Measurements from ENCODE around the gene NHP2. TPM values are rescaled to one million over a fixed set of nuclear protein-coding genes. Genes with fewer than 3 reads are reported as not detected.

Gene NHP2
- total RNA-seq, 2 experiments from 2014 or later: 42.2 to 44.5 TPM

DNA sequence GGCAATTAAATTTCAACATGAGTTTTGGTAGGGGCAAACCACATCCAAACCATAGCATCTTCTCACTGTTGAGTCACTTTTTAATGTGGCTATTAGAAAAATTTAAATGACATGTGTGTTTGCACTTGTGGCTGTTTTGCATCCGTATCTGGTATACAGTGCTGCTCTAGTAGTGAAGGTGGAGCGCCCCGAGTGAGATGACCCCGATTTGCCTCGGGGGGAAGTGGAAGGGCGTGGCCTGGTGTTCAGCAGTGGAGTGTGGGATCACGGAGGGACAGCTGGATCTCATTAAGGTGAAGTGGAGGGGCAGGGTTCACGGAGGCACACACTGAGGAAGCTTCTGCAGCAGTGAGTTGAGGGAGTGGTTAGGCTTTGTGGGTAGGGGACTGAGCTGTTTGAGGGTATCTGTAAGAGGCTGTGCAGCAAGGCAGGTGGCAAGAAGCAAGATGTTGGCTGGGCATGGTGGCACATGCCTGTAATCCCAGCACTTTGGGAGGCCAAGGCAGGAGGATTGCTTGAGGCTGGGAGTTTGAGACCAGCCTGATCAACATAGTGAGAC is 39.6 kb upstream of the NHP2 start:
- ChIA-PET POLR2A (no interaction called here), CTCF (no interaction called here)
- ATAC-seq (ENCODE audit: poor library complexity) (no peak), DNase-seq (peak in 1 of 14 experiments; percentile 16)
- Mint-ChIP-seq H3K27me3 (peaks cover 19% of the 10 kb centered on the region), H3K4me1 (ENCODE audit: low read depth) (no peaks in the 10 kb centered on the region), H3K27ac (no peak overlapping the region), H3K36me3 (ENCODE audit: low read depth) (no peaks in the 10 kb centered on the region), H3K9me3 (no peaks in the 10 kb centered on the region), H3K4me3 (no peak overlapping the region)
- no peaks in the 10 kb centered on the region for H3K36me3 ChIP-seq (ENCODE audit: insufficient read depth, low read length)
- peaks cover 2 to 8% of the 10 kb centered on the region in 2 experiments for H3K27me3 ChIP-seq (ENCODE audit: control insufficient read depth in 1 of 2, insufficient read depth in 2 of 2, low read length in 2 of 2)
- H3K4me1 ChIP-seq (ENCODE audit: insufficient read depth, low read length): peaks cover 14% of the 10 kb centered on the region
- H3K9me3 ChIP-seq (ENCODE audit: control insufficient read depth in 1 of 2, insufficient read depth in 1 of 2, low read length in 2 of 2): no peaks in the 10 kb centered on the region
- TF ChIP-seq, protein P1, sequence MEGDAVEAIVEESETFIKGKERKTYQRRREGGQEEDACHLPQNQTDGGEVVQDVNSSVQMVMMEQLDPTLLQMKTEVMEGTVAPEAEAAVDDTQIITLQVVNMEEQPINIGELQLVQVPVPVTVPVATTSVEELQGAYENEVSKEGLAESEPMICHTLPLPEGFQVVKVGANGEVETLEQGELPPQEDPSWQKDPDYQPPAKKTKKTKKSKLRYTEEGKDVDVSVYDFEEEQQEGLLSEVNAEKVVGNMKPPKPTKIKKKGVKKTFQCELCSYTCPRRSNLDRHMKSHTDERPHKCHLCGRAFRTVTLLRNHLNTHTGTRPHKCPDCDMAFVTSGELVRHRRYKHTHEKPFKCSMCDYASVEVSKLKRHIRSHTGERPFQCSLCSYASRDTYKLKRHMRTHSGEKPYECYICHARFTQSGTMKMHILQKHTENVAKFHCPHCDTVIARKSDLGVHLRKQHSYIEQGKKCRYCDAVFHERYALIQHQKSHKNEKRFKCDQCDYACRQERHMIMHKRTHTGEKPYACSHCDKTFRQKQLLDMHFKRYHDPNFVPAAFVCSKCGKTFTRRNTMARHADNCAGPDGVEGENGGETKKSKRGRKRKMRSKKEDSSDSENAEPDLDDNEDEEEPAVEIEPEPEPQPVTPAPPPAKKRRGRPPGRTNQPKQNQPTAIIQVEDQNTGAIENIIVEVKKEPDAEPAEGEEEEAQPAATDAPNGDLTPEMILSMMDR (IDR thresholded peaks at IDR 0.05): no peak
- intact Hi-C loops (cut with DNase I, micrococcal nuclease): no loop called here
- no peak overlapping the region for H3K27ac ChIP-seq (ENCODE audit: low read depth in 1 of 2, low read length in 2 of 2)
- H3K4me3 ChIP-seq (ENCODE audit: low read length): no peak overlapping the region

DNA sequence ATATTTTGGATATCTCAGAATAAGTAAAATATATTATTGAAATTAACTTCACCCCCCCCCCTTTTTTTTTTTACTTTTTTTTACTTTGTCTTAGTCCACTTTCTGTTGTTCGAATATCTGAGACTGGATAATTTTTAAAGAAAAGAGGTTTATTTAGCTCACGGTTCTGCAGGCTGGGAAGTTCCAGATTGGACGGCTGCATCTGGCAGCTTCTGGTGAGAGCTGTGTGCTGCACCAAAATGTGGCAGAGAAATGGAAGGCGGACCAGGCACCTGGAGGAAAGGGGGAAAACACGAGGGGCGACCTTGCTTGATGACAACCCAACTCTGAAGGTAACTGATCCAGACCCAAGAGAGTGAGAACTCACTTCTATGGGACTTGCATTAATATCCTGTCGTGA is 39.1 kb upstream of the NHP2 start:
- DNase-seq: no peak
- Histone ChIP-seq H3K4me1 (ENCODE audit: insufficient read depth, low read length) (peaks cover 14% of the 10 kb centered on the region), H3K27ac (ENCODE audit: low read depth in 1 of 2, low read length in 2 of 2) (no peak overlapping the region), H3K4me3 (ENCODE audit: low read length) (no peak overlapping the region), H3K36me3 (ENCODE audit: insufficient read depth, low read length) (no peaks in the 10 kb centered on the region), H3K9me3 (ENCODE audit: control insufficient read depth in 1 of 2, insufficient read depth in 1 of 2, low read length in 2 of 2) (no peaks in the 10 kb centered on the region), H3K27me3 (ENCODE audit: control insufficient read depth in 1 of 2, insufficient read depth in 2 of 2, low read length in 2 of 2) (peaks cover 2 to 8% of the 10 kb centered on the region in 2 experiments)
- intact Hi-C loops (cut with DNase I, micrococcal nuclease): no loop called here
- no peak for ATAC-seq (ENCODE audit: poor library complexity)
- H3K36me3 Mint-ChIP-seq (ENCODE audit: low read depth): no peaks in the 10 kb centered on the region
- TF ChIP-seq, protein P1 (IDR thresholded peaks at IDR 0.05): no peak
- H3K4me1 Mint-ChIP-seq (ENCODE audit: low read depth): no peaks in the 10 kb centered on the region
- CTCF ChIA-PET: no interaction called here
- H3K27me3 Mint-ChIP-seq: peaks cover 19% of the 10 kb centered on the region
- no peak overlapping the region for H3K27ac Mint-ChIP-seq
- H3K4me3 Mint-ChIP-seq: no peak overlapping the region
- POLR2A ChIA-PET: no interaction called here
- H3K9me3 Mint-ChIP-seq: no peaks in the 10 kb centered on the region

DNA sequence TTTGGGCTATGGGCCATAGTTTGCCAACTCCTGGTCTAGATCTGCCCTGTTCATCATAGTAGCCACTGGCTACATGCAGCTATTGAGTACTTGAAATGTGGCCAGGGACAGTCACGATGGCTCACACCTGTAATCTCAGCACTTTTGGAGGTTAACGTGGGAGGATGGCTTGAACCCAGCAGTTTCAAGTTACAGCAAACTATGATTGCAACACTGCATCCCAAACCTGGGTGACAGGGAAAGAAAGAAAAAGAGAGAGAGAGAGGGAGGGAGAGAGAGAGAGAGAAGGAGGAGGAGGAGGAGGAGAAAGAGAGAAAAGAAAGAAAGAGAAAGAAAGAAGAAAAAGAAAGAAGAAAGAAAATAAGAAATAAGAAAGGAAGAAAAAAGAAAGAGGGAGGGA is 38.6 kb upstream of the NHP2 start:
- Mint-ChIP-seq H3K4me1 (ENCODE audit: low read depth) (no peaks in the 10 kb centered on the region), H3K4me3 (no peak overlapping the region), H3K36me3 (ENCODE audit: low read depth) (no peaks in the 10 kb centered on the region), H3K27ac (no peak overlapping the region), H3K9me3 (no peaks in the 10 kb centered on the region), H3K27me3 (peaks cover 19% of the 10 kb centered on the region)
- intact Hi-C loops (cut with DNase I, micrococcal nuclease): no loop called here
- Histone ChIP-seq H3K36me3 (ENCODE audit: insufficient read depth, low read length) (no peaks in the 10 kb centered on the region), H3K27ac (ENCODE audit: low read depth in 1 of 2, low read length in 2 of 2) (no peak overlapping the region), H3K4me1 (ENCODE audit: insufficient read depth, low read length) (peaks cover 14% of the 10 kb centered on the region), H3K9me3 (ENCODE audit: control insufficient read depth in 1 of 2, insufficient read depth in 1 of 2, low read length in 2 of 2) (no peaks in the 10 kb centered on the region), H3K27me3 (ENCODE audit: control insufficient read depth in 1 of 2, insufficient read depth in 2 of 2, low read length in 2 of 2) (peaks cover 2 to 8% of the 10 kb centered on the region in 2 experiments), H3K4me3 (ENCODE audit: low read length) (no peak overlapping the region)
- TF ChIP-seq, protein P1 (IDR thresholded peaks at IDR 0.05): no peak
- ChIA-PET CTCF (no interaction called here), POLR2A (no interaction called here)
- DNase-seq (no peak), ATAC-seq (ENCODE audit: poor library complexity) (no peak)

All from CD4-positive, alpha-beta T cell (primary cell).